H1 (cell line): ENCODE measurements around the gene CISTR.

Experiments
- CHD1 ChIP-seq: IDR thresholded peaks from 2 replicates; pipeline ENCODE4 v1.6.1; 2012; ENCODE audit warnings: low read depth, low read length, improper control_type of control experiment
- CTCF ChIP-seq, 3 experiments: IDR thresholded peaks; 1 replicate in 2 of 3; 2 replicates in 1 of 3; pipeline versions ENCODE4 v1.5.1 to v1.6.1; 2011; ENCODE audit warnings: low read length in 3 of 3, mild to moderate bottlenecking in 3 of 3, inconsistent platforms in 2 of 3, low read depth in 1 of 3, moderate library complexity in 1 of 3; ENCODE audit not compliant: insufficient read depth in 1 of 3; ENCODE audit errors: control extremely low read depth in 1 of 3
- POLR2A ChIP-seq, 2 experiments: IDR thresholded peaks; 1 replicate in 1 of 2; 2 replicates in 1 of 2; pipeline ENCODE4 v1.6.1; 2011; ENCODE audit warnings: low read depth in 2 of 2, low read length in 2 of 2, mild to moderate bottlenecking in 2 of 2; ENCODE audit errors: control extremely low read depth in 1 of 2
- POLR2AphosphoS5 ChIP-seq: IDR thresholded peaks from 2 replicates; pipeline ENCODE4 v1.6.1; 2011; ENCODE audit warnings: low read depth, low read length
- RNF2 ChIP-seq: fragments of 200-900, 300-1000 bp; sonication (generic); IDR thresholded peaks from 2 replicates; pipeline ENCODE4 v1.7.1; 2016; ENCODE audit warnings: borderline replicate concordance, low read depth, mild to moderate bottlenecking, antibody characterized with exemption, low read length; ENCODE audit not compliant: poor library complexity, severe bottlenecking; ENCODE audit errors: missing control alignments

- TF ChIP-seq RNF2 (no peak), CTCF (IDR thresholded peaks at IDR 0.05; ENCODE audit: control extremely low read depth in 1 of 3, insufficient read depth in 1 of 3, low read depth in 1 of 3, low read length in 3 of 3) (no peak), POLR2A (IDR thresholded peaks at IDR 0.05; ENCODE audit: control extremely low read depth in 1 of 2, low read depth in 2 of 2, low read length in 2 of 2) (no peak), POLR2AphosphoS5 (no peak), CHD1 (no peak)
These were observed 33.4 kb upstream of the CISTR start for GRCh38 chr12:53785161-53785560.
